Gastroesophageal sphincter (tissue), 4 donors: ENCODE results near the gene TMC1. TPM values are rescaled to one million over a fixed set of nuclear protein-coding genes. Genes with fewer than 3 reads are reported as not detected.

Experiments used
- ATAC-seq: fragments of 150-250 bp; one replicate; pipeline ENCODE4 v1.9.1; 2016; ENCODE audit warnings: mild to moderate bottlenecking, moderate library complexity
- H3K27ac ChIP-seq, 4 donors: fragments of 200-600 bp; sonication (generic) in 3 of 4; 1 replicate in 3 of 4; 2 replicates in 1 of 4; pipeline ENCODE4 v1.5.1; 2016 to 2019
- H3K27me3 ChIP-seq: fragments of 200-600 bp; sonication (generic); one replicate; pipeline ENCODE4 v1.5.1; 2019
- H3K36me3 ChIP-seq, 2 donors: fragments of 200-600 bp; sonication (generic); one replicate each; pipeline ENCODE4 v1.5.1; 2019; ENCODE audit warnings: control low read depth in 1 of 2
- H3K4me1 ChIP-seq, 3 donors: fragments of 200-600 bp; sonication (generic); 1 replicate in 2 of 3; 2 replicates in 1 of 3; pipeline ENCODE4 v1.5.1; 2016 to 2019; ENCODE audit warnings: control low read depth in 2 of 3
- H3K4me3 ChIP-seq, 2 donors: fragments of 200-600 bp; sonication (generic); one replicate each; pipeline ENCODE4 v1.5.1; 2019; ENCODE audit warnings: mild to moderate bottlenecking in 1 of 2, moderate library complexity in 1 of 2
- H3K9me3 ChIP-seq, 3 donors: fragments of 200-600 bp; sonication (generic); one replicate each; pipeline ENCODE4 v1.5.1; 2017 to 2019; ENCODE audit warnings: control low read depth in 2 of 3
- EP300 ChIP-seq: sonication (generic); formaldehyde crosslinking; IDR thresholded peaks from one replicate; pipeline ENCODE4 v1.6.1; 2017; ENCODE audit warnings: antibody characterized with exemption, mild to moderate bottlenecking
- POLR2A ChIP-seq, 2 donors: fragments of 450-650 bp; IDR thresholded peaks; one replicate each; pipeline ENCODE4 v1.6.1; 2017; ENCODE audit warnings: antibody characterized with exemption in 2 of 2, mild to moderate bottlenecking in 2 of 2, moderate library complexity in 1 of 2
- POLR2AphosphoS5 ChIP-seq: sonication (generic); formaldehyde crosslinking; IDR thresholded peaks from one replicate; pipeline ENCODE4 v1.6.1; 2017; ENCODE audit warnings: antibody characterized with exemption
- WGBS, 2 donors: methylation state at CpG; one replicate each; pipeline ENCODE4 v1.1.5; 2018; ENCODE audit warnings: low coverage in 1 of 2; 5-methylcytosine and 5-hydroxymethylcytosine counted together
- total RNA-seq, 4 donors: library from RNA; depleted of rRNA; stranded (reverse); fragments of >200 nt; gene quantifications; one replicate each; pipeline ENCODE4 v1.1.0, GENCODE V29; 2016
- TF ChIP-seq, protein P1 (sequence below), 4 experiments: fragments of 200-600 bp in 2 of 4; fragments of 450-650 bp in 2 of 4; sonication (generic) in 1 of 4; IDR thresholded peaks; one replicate each; pipeline ENCODE4 v1.5.1; 2017 to 2019; ENCODE audit warnings: antibody characterized with exemption in 4 of 4, mild to moderate bottlenecking in 2 of 4, moderate library complexity in 2 of 4

TMC1 gene
- total RNA-seq, 4 donors from 2014 or later = not detected

DNA sequence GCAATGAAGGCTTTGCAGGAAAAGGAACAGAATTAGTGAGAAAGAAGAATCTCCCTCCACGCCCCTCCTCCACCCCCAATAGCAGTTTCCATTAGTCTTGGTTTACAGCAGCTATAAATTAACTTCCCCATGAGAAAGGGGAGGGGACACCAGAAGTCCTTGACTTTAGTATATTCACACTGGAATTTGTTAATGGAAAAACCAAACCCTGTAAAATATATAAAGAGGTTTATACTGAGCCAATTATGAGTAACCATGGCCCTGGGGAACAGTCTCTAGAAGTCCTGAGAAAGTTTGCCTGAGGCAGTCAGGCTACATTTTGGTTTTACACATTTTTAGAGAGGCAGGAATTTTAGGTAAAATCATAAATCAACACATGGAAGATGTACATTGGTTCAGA, 342.9 kb downstream of the TMC1 start:
- Histone ChIP-seq H3K36me3 (no peaks in the 10 kb centered on the region), H3K27me3 (no peaks in the 10 kb centered on the region), H3K27ac (no peak overlapping the region), H3K4me3 (no peak overlapping the region), H3K4me1 (no peaks in the 10 kb centered on the region), H3K9me3 (no peaks in the 10 kb centered on the region)
- ATAC-seq = no peak
- TF ChIP-seq POLR2AphosphoS5 (no peak), EP300 (no peak), POLR2A (IDR thresholded peaks at IDR 0.05) (no peak)
- TF ChIP-seq, protein P1, sequence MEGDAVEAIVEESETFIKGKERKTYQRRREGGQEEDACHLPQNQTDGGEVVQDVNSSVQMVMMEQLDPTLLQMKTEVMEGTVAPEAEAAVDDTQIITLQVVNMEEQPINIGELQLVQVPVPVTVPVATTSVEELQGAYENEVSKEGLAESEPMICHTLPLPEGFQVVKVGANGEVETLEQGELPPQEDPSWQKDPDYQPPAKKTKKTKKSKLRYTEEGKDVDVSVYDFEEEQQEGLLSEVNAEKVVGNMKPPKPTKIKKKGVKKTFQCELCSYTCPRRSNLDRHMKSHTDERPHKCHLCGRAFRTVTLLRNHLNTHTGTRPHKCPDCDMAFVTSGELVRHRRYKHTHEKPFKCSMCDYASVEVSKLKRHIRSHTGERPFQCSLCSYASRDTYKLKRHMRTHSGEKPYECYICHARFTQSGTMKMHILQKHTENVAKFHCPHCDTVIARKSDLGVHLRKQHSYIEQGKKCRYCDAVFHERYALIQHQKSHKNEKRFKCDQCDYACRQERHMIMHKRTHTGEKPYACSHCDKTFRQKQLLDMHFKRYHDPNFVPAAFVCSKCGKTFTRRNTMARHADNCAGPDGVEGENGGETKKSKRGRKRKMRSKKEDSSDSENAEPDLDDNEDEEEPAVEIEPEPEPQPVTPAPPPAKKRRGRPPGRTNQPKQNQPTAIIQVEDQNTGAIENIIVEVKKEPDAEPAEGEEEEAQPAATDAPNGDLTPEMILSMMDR (IDR thresholded peaks at IDR 0.05) = no peak
- WGBS, 2 donors = 70 to 100% methylated on average over 1 of the region's 1 CpG

GRCh38 chr9:72871685-72872084, 350.3 kb downstream of the TMC1 start:
- peak; percentile 25 for ATAC-seq
- H3K4me3 ChIP-seq = no peak overlapping the region

GRCh38 chr9:72872718-72873117, 351.3 kb downstream of the TMC1 start:
- no peaks in the 10 kb centered on the region for H3K27me3 ChIP-seq
- H3K4me1 ChIP-seq = peaks cover 5 to 23% (median 5%) of the 10 kb centered on the region in 3 donors
- H3K4me3 ChIP-seq = no peak overlapping the region
- ATAC-seq = no peak
- no peaks in the 10 kb centered on the region for H3K36me3 ChIP-seq
- TF ChIP-seq EP300 (no peak), POLR2AphosphoS5 (no peak), POLR2A (IDR thresholded peaks at IDR 0.05) (no peak)
- TF ChIP-seq, protein P1 (IDR thresholded peaks at IDR 0.05) = no peak
- 20 to 74% methylated on average over 1 to 2 of the region's 2 CpGs for WGBS, 2 donors
- no peak overlapping the region for H3K27ac ChIP-seq
- no peaks in the 10 kb centered on the region for H3K9me3 ChIP-seq

More at GRCh38 chr9:72871685-72872084, 350.3 kb downstream of the TMC1 start:
- TF ChIP-seq EP300 (no peak), POLR2AphosphoS5 (no peak), POLR2A (IDR thresholded peaks at IDR 0.05) (no peak)
- TF ChIP-seq, protein P1 (IDR thresholded peaks at IDR 0.05) = peak; percentile 14 to 71 (median 44)
- 17 to 18% methylated on average over 3 of the region's 3 CpGs for WGBS, 2 donors
- Histone ChIP-seq H3K27me3 (no peaks in the 10 kb centered on the region), H3K4me1 (peaks cover 5 to 23% (median 5%) of the 10 kb centered on the region in 3 donors), H3K9me3 (no peaks in the 10 kb centered on the region), H3K36me3 (no peaks in the 10 kb centered on the region), H3K27ac (peak overlapping the region in 2 of 4 donors; percentile 14 to 17)

- no peak for ATAC-seq
- H3K27ac ChIP-seq = no peak overlapping the region
- H3K4me1 ChIP-seq = peaks cover 5 to 23% (median 5%) of the 10 kb centered on the region in 3 donors
- no peaks in the 10 kb centered on the region for H3K27me3 ChIP-seq
- no peaks in the 10 kb centered on the region for H3K9me3 ChIP-seq
- TF ChIP-seq POLR2AphosphoS5 (no peak), EP300 (no peak), POLR2A (IDR thresholded peaks at IDR 0.05) (no peak)
- TF ChIP-seq, protein P1 (IDR thresholded peaks at IDR 0.05) = no peak
- no peaks in the 10 kb centered on the region for H3K36me3 ChIP-seq
- H3K4me3 ChIP-seq = no peak overlapping the region
- WGBS, 2 donors = 14 to 38% methylated on average over 1 of the region's 1 CpG
Measured at GRCh38 chr9:72873456-72873855, 352.0 kb downstream of the TMC1 start.

DNA sequence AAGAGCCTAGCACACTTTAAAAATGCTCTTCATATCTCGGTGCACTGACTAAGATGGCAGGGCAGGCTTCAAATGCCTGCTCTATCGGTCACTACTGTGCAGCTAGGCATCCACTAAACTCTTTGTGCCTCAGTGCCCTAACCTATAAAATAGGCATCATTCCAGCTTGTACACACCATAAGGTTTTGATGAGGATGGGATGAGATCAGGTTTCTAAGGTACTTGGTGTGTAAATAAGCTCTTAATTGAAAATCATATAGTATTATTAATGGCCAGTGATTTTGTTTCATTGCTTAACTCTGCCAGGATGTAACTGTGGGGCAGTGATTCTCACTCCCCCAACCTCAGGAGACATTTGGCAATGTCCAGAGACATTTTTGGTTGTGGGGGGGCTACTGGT, 352.9 kb downstream of the TMC1 start:
- TF ChIP-seq POLR2A (IDR thresholded peaks at IDR 0.05) (no peak), POLR2AphosphoS5 (no peak), EP300 (no peak)
- TF ChIP-seq, protein P1 (IDR thresholded peaks at IDR 0.05) = no peak
- Histone ChIP-seq H3K9me3 (no peaks in the 10 kb centered on the region), H3K4me3 (no peak overlapping the region), H3K36me3 (no peaks in the 10 kb centered on the region), H3K4me1 (peaks cover 5 to 23% (median 5%) of the 10 kb centered on the region in 3 donors), H3K27ac (no peak overlapping the region), H3K27me3 (no peaks in the 10 kb centered on the region)
- no peak for ATAC-seq
- 80 to 100% methylated on average over 2 of the region's 2 CpGs for WGBS, 2 donors
